K562 (cell line): ENCODE results near the gene TANGO6. TPM values are rescaled to one million over a fixed set of nuclear protein-coding genes. Genes with fewer than 3 reads are reported as not detected.
A peak's percentile ranks its signal among the peaks of the same experiment; 100 is the strongest.

Experiments
- ATAC-seq: fragments of 200-7000 bp; cut with Tn5 transposase; 3 replicates; pipeline ENCODE4 v1.9.1; 2020; ENCODE audit warnings: moderate library complexity
- BruUV-seq: library from RNA; stranded (reverse); fragments of 400-500 nt; replicated peaks from 2 replicates; lab custom pipeline; 2021; lab: Mats Ljungman, UMichigan
- CTCF ChIA-PET: fragments of 300-600 bp; formaldehyde crosslinking; extraction: SDS; loops from one replicate; lab custom pipeline; 2021; ENCODE audit warnings: low intra/inter-chr PET ratio; lab: Yijun Ruan, JAX
- POLR2A ChIA-PET: fragments of 300-600, 350-650 bp; sonication (Branson Sonifier 250); formaldehyde crosslinking; extraction: SDS; loops from one replicate; lab custom pipeline; 2021; ENCODE audit warnings: antibody characterized with exemption, inconsistent platforms; lab: Yijun Ruan, JAX
- DNase-seq, 4 experiments: peaks; one replicate each; pipeline versions ENCODE4 v3.0.0 to v3.0.0-alpha.2; 2011 to 2018; ENCODE audit warnings: low spot score in 3 of 4, mixed read lengths in 3 of 4; ENCODE audit errors: extremely low read depth in 1 of 4
- FAIRE-seq: peaks from 2 replicates; lab custom pipeline; 2011; peaks lifted over from hg19 to GRCh38; lab: Jason Lieb, UNC
- H2AFZ ChIP-seq: 2 replicates; pipeline ENCODE4 v1.6.0; 2011; ENCODE audit warnings: low read depth, low read length, control low read depth, inconsistent platforms
- H3K27ac ChIP-seq: fragments of 200-600 bp; 3 replicates; pipeline ENCODE4 v1.8.0; 2011; ENCODE audit warnings: low read depth, mild to moderate bottlenecking, control low read depth, inconsistent platforms, low read length, moderate library complexity, mixed read lengths; ENCODE audit errors: extremely low read depth
- H3K27me3 ChIP-seq, 2 experiments: fragments of 300-600 bp in 1 of 2; 2 replicates in 1 of 2; 3 replicates in 1 of 2; pipeline versions ENCODE4 v1.6.0 to v1.8.0; 2011; ENCODE audit warnings: inconsistent platforms in 2 of 2, low read length in 2 of 2, mild to moderate bottlenecking in 1 of 2, mixed read lengths in 1 of 2, moderate library complexity in 1 of 2; ENCODE audit not compliant: control insufficient read depth in 2 of 2, insufficient read depth in 2 of 2
- H3K36me3 ChIP-seq: fragments of 300-600 bp; 3 replicates; pipeline ENCODE4 v1.8.0; 2011; ENCODE audit warnings: mild to moderate bottlenecking, low read length, inconsistent platforms; ENCODE audit not compliant: control insufficient read depth, insufficient read depth
- H3K4me1 ChIP-seq, 2 experiments: fragments of 200-600 bp in 1 of 2; replicated peaks in 1 of 2; 2 replicates in 1 of 2; 3 replicates in 1 of 2; pipeline versions ENCODE4 v1.5.1 to v1.8.0; 2011; ENCODE audit warnings: inconsistent platforms in 2 of 2, low read length in 2 of 2, mild to moderate bottlenecking in 1 of 2, mixed read lengths in 1 of 2, moderate library complexity in 1 of 2; ENCODE audit not compliant: control insufficient read depth in 2 of 2, insufficient read depth in 2 of 2
- H3K4me2 ChIP-seq: 2 replicates; pipeline ENCODE4 v1.6.1; 2011; ENCODE audit warnings: low read length, control low read depth, inconsistent platforms, mixed read lengths; ENCODE audit not compliant: insufficient read depth
- H3K4me3 ChIP-seq: fragments of 200-600 bp; sonication (generic), shearing (Covaris generic); 2 replicates; pipeline ENCODE4 v1.5.1; 2016; ENCODE audit warnings: control low read depth, inconsistent platforms
- H3K79me2 ChIP-seq: fragments of 200-600 bp; 3 replicates; pipeline ENCODE4 v1.8.0; 2011; ENCODE audit warnings: low read length, inconsistent platforms; ENCODE audit not compliant: control insufficient read depth, insufficient read depth
- H3K9ac ChIP-seq, 2 experiments: 2 replicates each; pipeline versions ENCODE4 v1.6.0 to v1.6.1; 2011; ENCODE audit warnings: low read depth in 2 of 2, low read length in 2 of 2, control low read depth in 1 of 2, inconsistent platforms in 1 of 2, mild to moderate bottlenecking in 1 of 2, mixed read lengths in 1 of 2; ENCODE audit not compliant: insufficient read depth in 1 of 2
- H3K9me1 ChIP-seq: one replicate; pipeline ENCODE4 v1.6.0; 2011; ENCODE audit warnings: inconsistent platforms, mild to moderate bottlenecking, low read length, moderate library complexity; ENCODE audit not compliant: control insufficient read depth, insufficient read depth
- H3K9me3 ChIP-seq: replicated peaks from 2 replicates; pipeline ENCODE4 v1.5.1; 2011; ENCODE audit warnings: low read depth, low read length, inconsistent platforms; ENCODE audit not compliant: control insufficient read depth, insufficient read depth
- H4K20me1 ChIP-seq: replicated peaks from 2 replicates; pipeline ENCODE4 v1.6.1; 2011; ENCODE audit warnings: low read length, inconsistent platforms, mixed read lengths; ENCODE audit not compliant: control insufficient read depth, insufficient read depth
- CBX2 ChIP-seq: fragments of 200-600 bp; sonication (generic); IDR thresholded peaks from one replicate; pipeline ENCODE4 v1.6.1; 2012; ENCODE audit warnings: mild to moderate bottlenecking, low read length, inconsistent platforms; ENCODE audit not compliant: insufficient read depth, poor library complexity, severe bottlenecking
- CREM ChIP-seq: IDR thresholded peaks from 2 replicates; pipeline ENCODE4 v1.6.1; 2014; ENCODE audit warnings: antibody characterized with exemption, low read depth
- EWSR1 ChIP-seq: fragments of 450-650 bp; IDR thresholded peaks from 2 replicates; pipeline ENCODE4 v1.6.1; 2018; ENCODE audit warnings: borderline replicate concordance, mild to moderate bottlenecking, low read depth, moderate library complexity; ENCODE audit not compliant: partially characterized antibody
- L3MBTL2 ChIP-seq: fragments of 450-650 bp; IDR thresholded peaks from 2 replicates; pipeline ENCODE4 v1.6.1; 2016; ENCODE audit warnings: mild to moderate bottlenecking, moderate library complexity
- NR3C1 ChIP-seq: sonication (generic); formaldehyde crosslinking; IDR thresholded peaks from 2 replicates; pipeline ENCODE4 v1.8.1; 2022; ENCODE audit warnings: missing genetic modification reagents
- SMAD2 ChIP-seq: fragments of 150-350 bp; IDR thresholded peaks from 2 replicates; pipeline ENCODE4 v1.6.1; 2014; ENCODE audit warnings: low read depth, mild to moderate bottlenecking, low read length
- SMC3 ChIP-seq: conservative IDR thresholded peaks from 2 replicates; pipeline ENCODE4 v1.6.1; 2011; ENCODE audit warnings: low read depth, low read length, improper control_type of control experiment; ENCODE audit not compliant: insufficient read depth
- TRIM28 ChIP-seq: fragments of 450-650 bp; IDR thresholded peaks from 2 replicates; pipeline ENCODE4 v1.6.1; 2017
- ZKSCAN1 ChIP-seq: fragments of 150-350 bp; IDR thresholded peaks from 2 replicates; pipeline ENCODE4 v1.6.1; 2016; ENCODE audit warnings: low read depth, low read length
- WGBS: fragments of 100-300 bp; shearing (Covaris generic); methylation state at CpG from one replicate; pipeline ENCODE4 v1.1.6; 2016; ENCODE audit warnings: low coverage, mixed read lengths; ENCODE audit not compliant: insufficient coverage; ENCODE audit errors: missing lambda C conversion rate; 5-methylcytosine and 5-hydroxymethylcytosine counted together
- in situ Hi-C: fragments of 300-500 bp; cut with MboI; formaldehyde crosslinking; loops from 4 replicates; pipeline ENCODE4 v1.15.0; 2018; ENCODE audit warnings: inconsistent platforms, mixed read lengths
- intact Hi-C: fragments of 100-400 bp; cut with micrococcal nuclease; formaldehyde crosslinking; loops from 2 replicates; pipeline ENCODE4 v1.14.2; 2022
- polyA plus RNA-seq, 8 experiments: library from polyadenylated mRNA; depleted of rRNA in 4 of 8; stranded (reverse) in 5 of 8; unstranded in 3 of 8; fragments of >200 nt; fragmentation: Nextera tagmentation in 2 of 8; fragmentation: Illumina TruSeq in 1 of 8; extraction: Ambion mirVana in 2 of 8; extraction: Trizol in 1 of 8; gene quantifications; 2 replicates each; pipeline versions ENCODE4 v1.2.1 to v1.2.3, GENCODE V29; 2011 to 2014; ENCODE audit warnings: inconsistent platforms in 1 of 8, missing spikeins in 1 of 8
- total RNA-seq, 7 experiments: library from RNA; depleted of rRNA in 6 of 7; stranded (reverse); fragments of >200 nt in 6 of 7; fragmentation: Illumina TruSeq in 2 of 7; extraction: Trizol in 2 of 7; gene quantifications; 2 replicates each; pipeline versions ENCODE4 v1.2.1 to v1.2.3, GENCODE V29; 2011 to 2021; ENCODE audit warnings: low replicate concordance in 1 of 7
- TF ChIP-seq, protein P1 (sequence below): fragments of 450-650 bp; IDR thresholded peaks from 2 replicates; pipeline ENCODE4 v1.6.1; 2016
- TF ChIP-seq, protein P2 (sequence below), 2 experiments: IDR thresholded peaks in 1 of 2; conservative IDR thresholded peaks in 1 of 2; 2 replicates each; pipeline ENCODE4 v1.6.1; 2016; ENCODE audit warnings: low read depth in 2 of 2, mild to moderate bottlenecking in 1 of 2, missing compliant biosample characterization in 1 of 2, missing genetic modification characterization in 1 of 2, moderate library complexity in 1 of 2
- TF ChIP-seq, protein P3 (sequence below): sonication (generic); formaldehyde crosslinking; IDR thresholded peaks from 2 replicates; pipeline ENCODE4 v1.8.0; 2022; ENCODE audit warnings: mild to moderate bottlenecking, low read depth, missing genetic modification reagents
- TF ChIP-seq, protein P4 (sequence below): fragments of 250-450 bp; sonication (Bioruptor Pico); IDR thresholded peaks from 2 replicates; pipeline ENCODE4 v1.8.0; 2021; ENCODE audit warnings: moderate library complexity, mild to moderate bottlenecking, inconsistent platforms
- TF ChIP-seq, protein P5 (sequence below): fragments of 450-650 bp; formaldehyde crosslinking; conservative IDR thresholded peaks from 2 replicates; pipeline ENCODE4 v1.4.0; 2022; ENCODE audit warnings: mild to moderate bottlenecking, missing genetic modification characterization

TANGO6 gene
- total and polyA plus RNA-seq, 9 of the 15 experiments (the other 6 are each of a cell fraction or from before 2014, with no cell fraction given): 1.6 to 15.2 (median 9.6) TPM

DNA sequence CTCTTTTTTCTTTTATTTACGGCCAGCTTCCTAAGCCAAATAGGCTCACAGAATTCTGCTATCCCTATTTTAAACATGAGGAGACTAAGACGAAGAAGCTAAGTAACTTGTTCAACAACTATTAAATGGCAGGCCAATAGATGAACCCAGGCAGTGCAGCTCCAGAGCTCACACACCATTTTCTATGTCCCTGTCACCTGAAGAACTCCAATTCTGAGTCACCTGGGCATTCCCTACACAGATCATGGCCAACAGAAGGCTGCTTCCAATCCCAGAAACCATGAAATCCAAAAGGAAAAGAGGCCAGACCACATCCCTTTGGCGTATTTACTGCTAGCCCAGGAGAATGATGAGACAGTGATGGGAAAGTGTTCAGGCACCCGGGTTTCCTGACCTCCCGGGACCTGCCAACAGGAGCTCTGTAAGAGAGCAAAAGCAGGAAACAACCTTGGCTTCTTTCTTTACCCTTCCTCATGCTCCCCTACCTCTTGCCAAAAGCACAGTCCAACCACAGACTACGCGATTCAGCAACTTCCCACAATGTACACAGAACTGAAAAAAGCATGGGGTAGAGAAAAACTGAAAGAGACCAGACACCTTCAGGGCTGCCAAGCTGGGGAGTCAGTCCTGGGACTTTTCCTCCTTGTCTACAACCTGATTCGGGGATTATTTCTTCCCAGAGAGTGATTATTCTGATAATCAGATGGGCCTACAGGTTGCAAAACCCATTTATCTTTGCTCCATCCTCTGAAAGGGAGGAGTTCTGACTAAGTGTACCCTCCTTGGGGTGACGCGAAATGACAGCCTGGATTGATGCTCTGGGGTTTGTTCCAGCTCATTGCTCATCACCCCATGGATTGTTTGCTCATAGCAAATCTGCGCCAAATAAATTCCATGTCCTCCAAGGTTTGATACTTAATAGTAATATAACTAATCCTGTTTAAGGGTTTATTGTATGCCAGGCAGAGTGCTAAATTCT lies 214.4 kb downstream of the TANGO6 start:
- ATAC-seq: no peak
- Histone ChIP-seq H3K4me1 (no peaks in the 10 kb centered on the region), H3K36me3 (no peaks in the 10 kb centered on the region), H3K9me3 (no peaks in the 10 kb centered on the region), H3K4me2 (no peak overlapping the region), H4K20me1 (no peaks in the 10 kb centered on the region), H3K27me3 (no peaks in the 10 kb centered on the region), H3K79me2 (no peaks in the 10 kb centered on the region), H3K9ac (no peak overlapping the region), H2AFZ (no peak overlapping the region), H3K4me3 (no peak overlapping the region), H3K9me1 (no peaks in the 10 kb centered on the region), H3K27ac (no peak overlapping the region)
- FAIRE-seq: no peak
- no peak for DNase-seq
- 57% methylated on average over 11 of the region's 11 CpGs for WGBS
- in situ Hi-C loops (no loop called here), intact Hi-C loops (no loop called here)
- ChIA-PET POLR2A (interaction anchor here (1.3 kb wide), 1 partner anchor 15 kb away, joined by 4 read pairs; no protein-coding TSS in a partner anchor), CTCF (no interaction called here)
- no TSS peak for BruUV-seq
- TF ChIP-seq SMC3: no peak
- TF ChIP-seq EWSR1: no peak
- TF ChIP-seq, protein P1, sequence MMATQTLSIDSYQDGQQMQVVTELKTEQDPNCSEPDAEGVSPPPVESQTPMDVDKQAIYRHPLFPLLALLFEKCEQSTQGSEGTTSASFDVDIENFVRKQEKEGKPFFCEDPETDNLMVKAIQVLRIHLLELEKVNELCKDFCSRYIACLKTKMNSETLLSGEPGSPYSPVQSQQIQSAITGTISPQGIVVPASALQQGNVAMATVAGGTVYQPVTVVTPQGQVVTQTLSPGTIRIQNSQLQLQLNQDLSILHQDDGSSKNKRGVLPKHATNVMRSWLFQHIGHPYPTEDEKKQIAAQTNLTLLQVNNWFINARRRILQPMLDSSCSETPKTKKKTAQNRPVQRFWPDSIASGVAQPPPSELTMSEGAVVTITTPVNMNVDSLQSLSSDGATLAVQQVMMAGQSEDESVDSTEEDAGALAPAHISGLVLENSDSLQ: peak; percentile 38
- no peak for TF ChIP-seq ZKSCAN1
- no peak for TF ChIP-seq CBX2
- TF ChIP-seq, protein P2, sequence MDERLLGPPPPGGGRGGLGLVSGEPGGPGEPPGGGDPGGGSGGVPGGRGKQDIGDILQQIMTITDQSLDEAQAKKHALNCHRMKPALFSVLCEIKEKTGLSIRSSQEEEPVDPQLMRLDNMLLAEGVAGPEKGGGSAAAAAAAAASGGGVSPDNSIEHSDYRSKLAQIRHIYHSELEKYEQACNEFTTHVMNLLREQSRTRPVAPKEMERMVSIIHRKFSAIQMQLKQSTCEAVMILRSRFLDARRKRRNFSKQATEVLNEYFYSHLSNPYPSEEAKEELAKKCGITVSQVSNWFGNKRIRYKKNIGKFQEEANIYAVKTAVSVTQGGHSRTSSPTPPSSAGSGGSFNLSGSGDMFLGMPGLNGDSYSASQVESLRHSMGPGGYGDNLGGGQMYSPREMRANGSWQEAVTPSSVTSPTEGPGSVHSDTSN (CRISPR knock-in tag; IDR thresholded peaks at IDR 0.05; ENCODE audit: low read depth): no peak
- TF ChIP-seq, protein P2 (tag; conservative IDR thresholded peaks at IDR 0.05; ENCODE audit: low read depth): peak; percentile 41; the same call in 1 of the 2 replicates
- TF ChIP-seq, protein P3, sequence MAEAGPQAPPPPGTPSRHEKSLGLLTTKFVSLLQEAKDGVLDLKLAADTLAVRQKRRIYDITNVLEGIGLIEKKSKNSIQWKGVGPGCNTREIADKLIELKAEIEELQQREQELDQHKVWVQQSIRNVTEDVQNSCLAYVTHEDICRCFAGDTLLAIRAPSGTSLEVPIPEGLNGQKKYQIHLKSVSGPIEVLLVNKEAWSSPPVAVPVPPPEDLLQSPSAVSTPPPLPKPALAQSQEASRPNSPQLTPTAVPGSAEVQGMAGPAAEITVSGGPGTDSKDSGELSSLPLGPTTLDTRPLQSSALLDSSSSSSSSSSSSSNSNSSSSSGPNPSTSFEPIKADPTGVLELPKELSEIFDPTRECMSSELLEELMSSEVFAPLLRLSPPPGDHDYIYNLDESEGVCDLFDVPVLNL: no peak
- TF ChIP-seq TRIM28: no peak
- 0 out of 2 replicates have a peak, but pooled peaks have one; percentile 9 for TF ChIP-seq CREM
- TF ChIP-seq NR3C1 (CRISPR knock-in tag): no peak
- no peak for TF ChIP-seq SMAD2
- TF ChIP-seq L3MBTL2: no peak
- TF ChIP-seq, protein P4, sequence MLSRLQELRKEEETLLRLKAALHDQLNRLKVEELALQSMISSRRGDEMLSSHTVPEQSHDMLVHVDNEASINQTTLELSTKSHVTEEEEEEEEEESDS (CRISPR knock-in tag): no peak
- TF ChIP-seq, protein P5, sequence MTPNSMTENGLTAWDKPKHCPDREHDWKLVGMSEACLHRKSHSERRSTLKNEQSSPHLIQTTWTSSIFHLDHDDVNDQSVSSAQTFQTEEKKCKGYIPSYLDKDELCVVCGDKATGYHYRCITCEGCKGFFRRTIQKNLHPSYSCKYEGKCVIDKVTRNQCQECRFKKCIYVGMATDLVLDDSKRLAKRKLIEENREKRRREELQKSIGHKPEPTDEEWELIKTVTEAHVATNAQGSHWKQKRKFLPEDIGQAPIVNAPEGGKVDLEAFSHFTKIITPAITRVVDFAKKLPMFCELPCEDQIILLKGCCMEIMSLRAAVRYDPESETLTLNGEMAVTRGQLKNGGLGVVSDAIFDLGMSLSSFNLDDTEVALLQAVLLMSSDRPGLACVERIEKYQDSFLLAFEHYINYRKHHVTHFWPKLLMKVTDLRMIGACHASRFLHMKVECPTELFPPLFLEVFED (CRISPR knock-in tag): no peak
